Caco-2 (cell line): ENCODE results near the gene RUNX2. TPM values are rescaled to one million over a fixed set of nuclear protein-coding genes. Genes with fewer than 3 reads are reported as not detected.
A peak's percentile ranks its signal among the peaks of the same experiment; 100 is the strongest.
"Not testable (repeated sequence)": the region's sequence is repeated elsewhere in the genome, so short reads cannot be mapped to it uniquely, and the experiment has no call there.

Source experiments
- Bru-seq: library from RNA; stranded (reverse); fragments of 400-500 nt; gene quantifications from one replicate; lab custom pipeline; 2021; lab: Mats Ljungman, UMichigan
- BruChase-seq, 2 experiments: library from RNA; stranded (reverse); fragments of 400-500 nt; gene quantifications; one replicate each; lab custom pipeline; 2021; lab: Mats Ljungman, UMichigan
- BruUV-seq: library from RNA; stranded (reverse); fragments of 400-500 nt; replicated peaks from 2 replicates; lab custom pipeline; 2021; lab: Mats Ljungman, UMichigan
- CTCF ChIA-PET: fragments of 300-600 bp; sonication (Branson Sonifier 250); formaldehyde crosslinking; loops from one replicate; lab custom pipeline; 2022; ENCODE audit warnings: antibody characterized with exemption; lab: Charles Lee
- POLR2A ChIA-PET: fragments of 300-600 bp; sonication (Branson Sonifier 250); formaldehyde crosslinking; loops from one replicate; lab custom pipeline; 2022; ENCODE audit warnings: antibody characterized with exemption; lab: Charles Lee
- DNase-seq, 2 experiments: peaks; one replicate each; pipeline versions ENCODE4 v3.0.0 to v3.0.0-alpha.2; 2020 to 2022
- H3K27me3 ChIP-seq: replicated peaks from 2 replicates; pipeline ENCODE4 v1.6.0; 2011; ENCODE audit warnings: low read length; ENCODE audit not compliant: control insufficient read depth, insufficient read depth
- H3K36me3 ChIP-seq: 2 replicates; pipeline ENCODE4 v1.5.1; 2011; ENCODE audit warnings: low read length; ENCODE audit not compliant: control insufficient read depth, insufficient read depth
- H3K4me1 ChIP-seq: fragments of 250-450 bp; sonication (Bioruptor Pico); 2 replicates; pipeline ENCODE4 v1.5.1; 2020; ENCODE audit warnings: mild to moderate bottlenecking
- H3K4me3 ChIP-seq: 2 replicates; pipeline ENCODE4 v1.5.1; 2011; ENCODE audit warnings: low read depth, mild to moderate bottlenecking, control low read depth, low read length
- H3K9me3 ChIP-seq: fragments of 250-450 bp; sonication (Bioruptor Pico); 2 replicates; pipeline ENCODE4 v1.5.1; 2020; ENCODE audit warnings: mild to moderate bottlenecking, moderate library complexity
- H3K27ac Mint-ChIP-seq: one replicate; pipeline ENCODE4 v1.8.0; 2022; ENCODE audit warnings: mixed read lengths; ENCODE audit not compliant: unreplicated experiment
- H3K27me3 Mint-ChIP-seq: one replicate; pipeline ENCODE4 v1.8.0; 2022; ENCODE audit warnings: mixed read lengths; ENCODE audit not compliant: insufficient read depth, unreplicated experiment
- H3K36me3 Mint-ChIP-seq: one replicate; pipeline ENCODE4 v1.8.0; 2022; ENCODE audit warnings: mild to moderate bottlenecking, mixed read lengths; ENCODE audit not compliant: insufficient read depth, unreplicated experiment
- H3K4me1 Mint-ChIP-seq: one replicate; pipeline ENCODE4 v1.8.0; 2022; ENCODE audit warnings: low read depth, mixed read lengths; ENCODE audit not compliant: unreplicated experiment
- H3K4me3 Mint-ChIP-seq: one replicate; pipeline ENCODE4 v1.8.0; 2022; ENCODE audit warnings: mild to moderate bottlenecking, moderate library complexity, mixed read lengths; ENCODE audit not compliant: unreplicated experiment
- H3K9me3 Mint-ChIP-seq: one replicate; pipeline ENCODE4 v1.8.0; 2022; ENCODE audit warnings: mixed read lengths; ENCODE audit not compliant: unreplicated experiment
- intact Hi-C: fragments of 100-400 bp; cut with micrococcal nuclease; formaldehyde crosslinking; loops from one replicate; pipeline ENCODE4 v1.10.0; 2022; ENCODE audit not compliant: unreplicated experiment
- long read RNA-seq: library from polyadenylated mRNA; stranded (forward); transcript quantifications from one replicate; pipeline ENCODE4 v2.0.0, GENCODE V29; 2022
- total RNA-seq: library from RNA; stranded (reverse); gene quantifications from 2 replicates; pipeline ENCODE4 v1.2.3, GENCODE V29; 2022
- TF ChIP-seq, protein P1 (sequence below), 2 experiments: fragments of 200-600 bp in 1 of 2; IDR thresholded peaks; 1 replicate in 1 of 2; 2 replicates in 1 of 2; pipeline versions ENCODE4 v1.5.1 to v1.8.0; 2011 to 2022; ENCODE audit warnings: antibody characterized with exemption in 1 of 2, control low read depth in 1 of 2, inconsistent platforms in 1 of 2, low read depth in 1 of 2, low read length in 1 of 2, mild to moderate bottlenecking in 1 of 2, moderate library complexity in 1 of 2; ENCODE audit not compliant: insufficient read depth in 1 of 2, severe bottlenecking in 1 of 2, unreplicated experiment in 1 of 2

RUNX2 gene
- total RNA-seq (not detected in 2 replicates), Bru-seq, nascent RNA (percentile 14 among the genes with signal in this experiment), BruChase-seq, experiment 1, labeled RNA remaining after a 2-hour chase (percentile 10 among the genes with signal in this experiment), BruChase-seq, experiment 2, labeled RNA remaining after a 6-hour chase (percentile 7 among the genes with signal in this experiment)
- long read RNA-seq: 0 reads

DNA sequence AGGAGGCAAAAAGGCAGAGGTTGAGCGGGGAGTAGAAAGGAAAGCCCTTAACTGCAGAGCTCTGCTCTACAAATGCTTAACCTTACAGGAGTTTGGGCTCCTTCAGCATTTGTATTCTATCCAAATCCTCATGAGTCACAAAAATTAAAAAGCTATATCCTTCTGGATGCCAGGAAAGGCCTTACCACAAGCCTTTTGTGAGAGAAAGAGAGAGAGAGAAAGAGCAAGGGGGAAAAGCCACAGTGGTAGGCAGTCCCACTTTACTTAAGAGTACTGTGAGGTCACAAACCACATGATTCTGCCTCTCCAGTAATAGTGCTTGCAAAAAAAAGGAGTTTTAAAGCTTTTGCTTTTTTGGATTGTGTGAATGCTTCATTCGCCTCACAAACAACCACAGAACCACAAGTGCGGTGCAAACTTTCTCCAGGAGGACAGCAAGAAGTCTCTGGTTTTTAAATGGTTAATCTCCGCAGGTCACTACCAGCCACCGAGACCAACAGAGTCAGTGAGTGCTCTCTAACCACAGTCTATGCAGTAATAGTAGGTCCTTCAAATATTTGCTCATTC, at the start of gene RUNX2:
TSS of gene RUNX2 (plus strand) at position 375 of the 567 bp plus-strand sequence. CDS start 397 bp downstream, outside the sequence.
- no TSS peak for BruUV-seq
- H3K9me3 Mint-ChIP-seq: no peaks in the 10 kb centered on the region
- TF ChIP-seq, protein P1, sequence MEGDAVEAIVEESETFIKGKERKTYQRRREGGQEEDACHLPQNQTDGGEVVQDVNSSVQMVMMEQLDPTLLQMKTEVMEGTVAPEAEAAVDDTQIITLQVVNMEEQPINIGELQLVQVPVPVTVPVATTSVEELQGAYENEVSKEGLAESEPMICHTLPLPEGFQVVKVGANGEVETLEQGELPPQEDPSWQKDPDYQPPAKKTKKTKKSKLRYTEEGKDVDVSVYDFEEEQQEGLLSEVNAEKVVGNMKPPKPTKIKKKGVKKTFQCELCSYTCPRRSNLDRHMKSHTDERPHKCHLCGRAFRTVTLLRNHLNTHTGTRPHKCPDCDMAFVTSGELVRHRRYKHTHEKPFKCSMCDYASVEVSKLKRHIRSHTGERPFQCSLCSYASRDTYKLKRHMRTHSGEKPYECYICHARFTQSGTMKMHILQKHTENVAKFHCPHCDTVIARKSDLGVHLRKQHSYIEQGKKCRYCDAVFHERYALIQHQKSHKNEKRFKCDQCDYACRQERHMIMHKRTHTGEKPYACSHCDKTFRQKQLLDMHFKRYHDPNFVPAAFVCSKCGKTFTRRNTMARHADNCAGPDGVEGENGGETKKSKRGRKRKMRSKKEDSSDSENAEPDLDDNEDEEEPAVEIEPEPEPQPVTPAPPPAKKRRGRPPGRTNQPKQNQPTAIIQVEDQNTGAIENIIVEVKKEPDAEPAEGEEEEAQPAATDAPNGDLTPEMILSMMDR (IDR thresholded peaks at IDR 0.05; ENCODE audit: insufficient read depth in 1 of 2, low read depth in 1 of 2, low read length in 1 of 2, severe bottlenecking in 1 of 2, unreplicated experiment in 1 of 2): no peak
- no peaks in the 10 kb centered on the region for H3K4me1 Mint-ChIP-seq
- no peaks in the 10 kb centered on the region for H3K36me3 Mint-ChIP-seq
- no peak within 1 kb of the TSS for H3K27ac Mint-ChIP-seq
- H3K36me3 ChIP-seq: no peaks in the 10 kb centered on the region
- no peak within 1 kb of the TSS for H3K4me3 Mint-ChIP-seq
- no peaks in the 10 kb centered on the region for H3K4me1 ChIP-seq
- no peaks in the 10 kb centered on the region for H3K27me3 Mint-ChIP-seq
- no peaks in the 10 kb centered on the region for H3K27me3 ChIP-seq
- H3K9me3 ChIP-seq: no peaks in the 10 kb centered on the region
- H3K4me3 ChIP-seq: no peak within 1 kb of the TSS
- intact Hi-C loops: no loop called here
- CTCF ChIA-PET: no interaction called here
- DNase-seq: no peak
- POLR2A ChIA-PET: no interaction called here

DNA sequence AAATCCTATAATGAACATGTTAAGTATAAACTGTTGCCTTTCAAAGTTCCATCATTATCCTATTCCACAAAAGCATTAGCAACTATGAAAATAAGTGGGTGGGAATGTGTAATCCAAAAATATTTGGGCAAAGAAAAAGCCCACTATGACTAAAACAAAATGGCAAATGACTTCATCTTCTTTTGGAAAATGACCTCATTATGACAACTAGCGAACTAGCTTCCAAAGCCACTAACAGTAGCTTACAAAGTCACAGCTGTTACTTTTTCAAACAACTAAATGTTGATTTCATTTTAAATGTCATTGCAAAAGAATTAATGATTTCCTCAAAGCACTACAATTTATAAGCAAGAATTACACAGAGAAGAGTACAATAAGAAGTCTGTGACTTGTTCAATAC, 49.8 kb upstream of the RUNX2 start:
- DNase-seq: no peak
- CTCF ChIA-PET: no interaction called here
- no peaks in the 10 kb centered on the region for H3K27me3 ChIP-seq
- no peaks in the 10 kb centered on the region for H3K36me3 ChIP-seq
- Mint-ChIP-seq H3K27me3 (no peaks in the 10 kb centered on the region), H3K36me3 (no peaks in the 10 kb centered on the region), H3K4me3 (no peak overlapping the region), H3K27ac (no peak overlapping the region), H3K9me3 (peaks cover 9% of the 10 kb centered on the region), H3K4me1 (no peaks in the 10 kb centered on the region)
- TF ChIP-seq, protein P1 (IDR thresholded peaks at IDR 0.05; ENCODE audit: insufficient read depth in 1 of 2, low read depth in 1 of 2, low read length in 1 of 2, severe bottlenecking in 1 of 2, unreplicated experiment in 1 of 2): no peak
- no peaks in the 10 kb centered on the region for H3K9me3 ChIP-seq
- intact Hi-C loops: no loop called here
- no peak overlapping the region for H3K4me3 ChIP-seq
- no peaks in the 10 kb centered on the region for H3K4me1 ChIP-seq
- POLR2A ChIA-PET: no interaction called here
- no TSS peak for BruUV-seq

DNA sequence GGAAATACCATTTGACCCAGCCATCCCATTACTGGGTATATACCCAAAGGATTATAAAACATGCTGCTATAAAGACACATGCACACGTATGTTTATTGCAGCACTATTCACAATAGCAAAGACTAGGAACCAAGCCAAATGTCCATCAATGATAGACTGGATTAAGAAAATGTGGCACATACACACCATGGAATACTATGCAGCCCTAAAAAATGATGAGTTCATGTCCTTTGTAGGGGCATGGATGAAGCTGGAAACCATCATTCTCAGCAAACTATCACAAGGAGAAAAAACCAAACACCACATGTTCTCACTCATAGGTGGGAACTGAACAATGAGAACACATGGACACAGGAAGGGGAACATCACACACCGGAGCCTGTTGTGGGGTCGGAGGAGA, 41.4 kb upstream of the RUNX2 start:
- H3K4me1 Mint-ChIP-seq, BruUV-seq, POLR2A ChIA-PET: not testable (repeated sequence)

More for the DNA sequence above, 41.4 kb upstream of the RUNX2 start:
- H3K36me3 ChIP-seq, H3K36me3 Mint-ChIP-seq, intact Hi-C loops, H3K4me3 ChIP-seq, H3K9me3 Mint-ChIP-seq, H3K27me3 ChIP-seq, H3K4me3 Mint-ChIP-seq, CTCF ChIA-PET, H3K27ac Mint-ChIP-seq, DNase-seq, H3K27me3 Mint-ChIP-seq, H3K4me1 ChIP-seq, H3K9me3 ChIP-seq: not testable (repeated sequence)
